Kidney epithelial cell (primary cell): ENCODE measurements around the gene XPNPEP2. TPM values are rescaled to one million over a fixed set of nuclear protein-coding genes. Genes with fewer than 3 reads are reported as not detected.
"Not testable (repeated sequence)": the region's sequence is repeated elsewhere in the genome, so short reads cannot be mapped to it uniquely, and the experiment has no call there.

ENCODE experiments used
- DNase-seq: peaks from one replicate; pipeline ENCODE4 v3.0.0-alpha.2; 2010; ENCODE audit warnings: low read depth
- H3K27me3 ChIP-seq: 2 replicates; pipeline ENCODE4 v1.6.0; 2011; ENCODE audit warnings: low read length; ENCODE audit not compliant: control insufficient read depth, insufficient read depth
- H3K36me3 ChIP-seq: 2 replicates; pipeline ENCODE4 v1.5.1; 2011; ENCODE audit warnings: low read length; ENCODE audit not compliant: control insufficient read depth, insufficient read depth
- H3K4me3 ChIP-seq: 2 replicates; pipeline ENCODE4 v1.5.1; 2011; ENCODE audit warnings: low read depth, mild to moderate bottlenecking, control low read depth, low read length
- CTCF ChIP-seq: IDR thresholded peaks from 2 replicates; pipeline ENCODE4 v1.5.1; 2011; ENCODE audit warnings: mild to moderate bottlenecking, moderate library complexity, low read length, control low read depth, inconsistent platforms; ENCODE audit not compliant: insufficient read depth, poor library complexity, severe bottlenecking
- total RNA-seq: library from RNA; depleted of rRNA; stranded (reverse); fragments of >200 nt; gene quantifications from 2 replicates; pipeline ENCODE4 v1.2.3, GENCODE V29; 2015

The XPNPEP2 gene
- total RNA-seq, 1 donor from 2014 or later = not detected

- no peaks in the 10 kb centered on the region for H3K27me3 ChIP-seq
- no peak for DNase-seq
- no peak overlapping the region for H3K4me3 ChIP-seq
- TF ChIP-seq CTCF = no peak
- H3K36me3 ChIP-seq = no peaks in the 10 kb centered on the region
Measured at GRCh38 chrX:129739578-129739977, 799 bp downstream of the XPNPEP2 start.

GRCh38 chrX:129741880-129742758 is 3.3 kb downstream of the XPNPEP2 start:
- no peak for TF ChIP-seq CTCF
- no peak for DNase-seq
- no peaks in the 10 kb centered on the region for H3K36me3 ChIP-seq
- H3K4me3 ChIP-seq = no peak overlapping the region
- no peaks in the 10 kb centered on the region for H3K27me3 ChIP-seq

GRCh38 chrX:129742759-129743152 is 4.0 kb downstream of the XPNPEP2 start:
- not testable (repeated sequence) for H3K27me3 ChIP-seq, H3K4me3 ChIP-seq, H3K36me3 ChIP-seq, DNase-seq

GRCh38 chrX:129743821-129744220 is 5.0 kb downstream of the XPNPEP2 start:
- no peak for TF ChIP-seq CTCF
- no peaks in the 10 kb centered on the region for H3K27me3 ChIP-seq
- H3K4me3 ChIP-seq = no peak overlapping the region
- no peaks in the 10 kb centered on the region for H3K36me3 ChIP-seq
- DNase-seq = no peak

GRCh38 chrX:129744861-129745321 is 6.1 kb downstream of the XPNPEP2 start:
- DNase-seq = no peak

More at GRCh38 chrX:129744861-129745321, 6.1 kb downstream of the XPNPEP2 start:
- no peak for TF ChIP-seq CTCF
- Histone ChIP-seq H3K27me3 (no peaks in the 10 kb centered on the region), H3K4me3 (no peak overlapping the region), H3K36me3 (no peaks in the 10 kb centered on the region)
